PC-3 (cell line): ENCODE results near the gene PDLIM5. TPM values are rescaled to one million over a fixed set of nuclear protein-coding genes. Genes with fewer than 3 reads are reported as not detected.
"Not testable (repeated sequence)": the region's sequence is repeated elsewhere in the genome, so short reads cannot be mapped to it uniquely, and the experiment has no call there.

Experiments
- ATAC-seq: fragments of 200-7000 bp; cut with Tn5 transposase; 2 replicates; pipeline ENCODE4 v1.9.1; 2020; ENCODE audit warnings: mild to moderate bottlenecking, moderate library complexity
- BruUV-seq: library from RNA; stranded (reverse); fragments of 400-500 nt; replicated peaks from 2 replicates; lab custom pipeline; 2021; lab: Mats Ljungman, UMichigan
- CTCF ChIA-PET: fragments of 300-600 bp; sonication (Branson Sonifier 250); formaldehyde crosslinking; loops from one replicate; lab custom pipeline; 2022; ENCODE audit warnings: antibody characterized with exemption; lab: Charles Lee
- POLR2A ChIA-PET: fragments of 300-600 bp; sonication (Branson Sonifier 250); formaldehyde crosslinking; loops from one replicate; lab custom pipeline; 2022; ENCODE audit warnings: antibody characterized with exemption; ENCODE audit not compliant: unreplicated experiment; lab: Charles Lee
- DNase-seq: peaks from one replicate; pipeline ENCODE4 v3.0.0-alpha.2; 2015
- H2AFZ ChIP-seq: fragments of 300-600 bp; sonication (generic); 2 replicates; pipeline ENCODE4 v1.6.0; 2016; ENCODE audit warnings: antibody characterized with exemption, low read length
- H3F3A ChIP-seq: fragments of 300-600 bp; sonication (generic); one replicate; pipeline ENCODE4 v1.6.0; 2017; ENCODE audit warnings: antibody characterized with exemption, low read length, control low read depth, mild to moderate bottlenecking; ENCODE audit not compliant: unreplicated experiment
- H3K27ac ChIP-seq: fragments of 300-600 bp; sonication (generic); 2 replicates; pipeline ENCODE4 v1.5.1; 2016; ENCODE audit warnings: mild to moderate bottlenecking, low read length
- H3K27me3 ChIP-seq: fragments of 300-600 bp; sonication (generic); 2 replicates; pipeline ENCODE4 v1.6.1; 2016; ENCODE audit warnings: low read length, mixed read lengths
- H3K36me3 ChIP-seq: fragments of 300-600 bp; sonication (generic); 2 replicates; pipeline ENCODE4 v1.6.1; 2016; ENCODE audit warnings: low read depth, mixed run types, low read length, mixed read lengths
- H3K4me1 ChIP-seq: fragments of 300-600 bp; sonication (generic); 2 replicates; pipeline ENCODE4 v1.5.1; 2016; ENCODE audit warnings: low read length; ENCODE audit not compliant: insufficient read depth
- H3K4me2 ChIP-seq: fragments of 300-600 bp; sonication (generic); 2 replicates; pipeline ENCODE4 v1.6.0; 2016; ENCODE audit warnings: low read length
- H3K4me3 ChIP-seq: fragments of 300-600 bp; sonication (generic); 2 replicates; pipeline ENCODE4 v1.5.1; 2016; ENCODE audit warnings: mild to moderate bottlenecking, low read length, mixed read lengths
- H3K79me2 ChIP-seq: fragments of 300-600 bp; sonication (generic); 2 replicates; pipeline ENCODE4 v1.6.1; 2017; ENCODE audit warnings: low read length, mixed read lengths
- H3K9ac ChIP-seq: fragments of 300-600 bp; sonication (generic); 2 replicates; pipeline ENCODE4 v1.6.0; 2016; ENCODE audit warnings: mild to moderate bottlenecking, low read length
- H3K9me2 ChIP-seq: fragments of 300-600 bp; sonication (generic); replicated peaks from 2 replicates; pipeline ENCODE4 v1.6.1; 2016; ENCODE audit warnings: mixed run types, low read length, mixed read lengths
- H3K9me3 ChIP-seq: fragments of 300-600 bp; sonication (generic); 2 replicates; pipeline ENCODE4 v1.6.1; 2016; ENCODE audit warnings: low read length, mixed read lengths
- H4K20me1 ChIP-seq: fragments of 300-600 bp; sonication (generic); 2 replicates; pipeline ENCODE4 v1.6.1; 2016; ENCODE audit warnings: low read length, mixed read lengths
- CTCF ChIP-seq: fragments of 300-600 bp; sonication (generic); conservative IDR thresholded peaks from 2 replicates; pipeline ENCODE4 v1.5.1; 2017; ENCODE audit warnings: antibody characterized with exemption, low read depth, mild to moderate bottlenecking, low read length
- EZH2 ChIP-seq: fragments of 300-600 bp; sonication (generic); IDR thresholded peaks from one replicate; pipeline ENCODE4 v1.6.1; 2017; ENCODE audit warnings: antibody characterized with exemption, mild to moderate bottlenecking, low read length; ENCODE audit not compliant: unreplicated experiment
- EZH2phosphoT487 ChIP-seq: fragments of 300-600 bp; sonication (generic); IDR thresholded peaks from 2 replicates; pipeline ENCODE4 v1.6.1; 2018; ENCODE audit warnings: mild to moderate bottlenecking, antibody characterized with exemption, low read length, borderline replicate concordance
- intact Hi-C: fragments of 100-400 bp; cut with micrococcal nuclease; formaldehyde crosslinking; loops from 2 replicates; pipeline ENCODE4 v1.9.0; 2023
- total RNA-seq: library from RNA; depleted of rRNA; stranded (reverse); fragments of >200 nt; gene quantifications from 2 replicates; pipeline ENCODE4 v1.2.3, GENCODE V29; 2014

Gene PDLIM5
- total RNA-seq, 1 experiment from 2014 or later, result 57.8 TPM

- BruUV-seq, result no TSS peak
- no peak overlapping the region for H3K9ac ChIP-seq
- POLR2A ChIA-PET, result no interaction called here
- no peak overlapping the region for H2AFZ ChIP-seq
- no peaks in the 10 kb centered on the region for H3F3A ChIP-seq
- no peak overlapping the region for H3K4me3 ChIP-seq
- H3K79me2 ChIP-seq, result no peaks in the 10 kb centered on the region
- CTCF ChIA-PET, result no interaction called here
- H4K20me1 ChIP-seq, result no peaks in the 10 kb centered on the region
- H3K4me2 ChIP-seq, result no peak overlapping the region
- H3K27ac ChIP-seq, result no peak overlapping the region
- intact Hi-C loops, result loop anchor here (1.0 kb wide), 3 partner anchors 110 to 504 kb away; no protein-coding TSS in a partner anchor
- DNase-seq (peak; percentile 67), ATAC-seq (peak; percentile 24; the same call in 1 of the 2 replicates)
- TF ChIP-seq CTCF (peak; percentile 74), EZH2phosphoT487 (no peak), EZH2 (no peak)
- H3K9me2 ChIP-seq, result no peaks in the 10 kb centered on the region
- no peaks in the 10 kb centered on the region for H3K9me3 ChIP-seq
- peaks cover 4% of the 10 kb centered on the region; the same call in 1 of the 2 replicates for H3K4me1 ChIP-seq
- no peaks in the 10 kb centered on the region for H3K27me3 ChIP-seq
- H3K36me3 ChIP-seq, result no peaks in the 10 kb centered on the region
Observed at GRCh38 chr4:94621491-94622080, 169.8 kb downstream of the PDLIM5 start.

- no peak for TF ChIP-seq EZH2
- no peak for TF ChIP-seq EZH2phosphoT487
- TF ChIP-seq CTCF, result no peak
- no peak overlapping the region for H3K9ac ChIP-seq
- no peak overlapping the region for H2AFZ ChIP-seq
- no peak overlapping the region for H3K4me3 ChIP-seq
- POLR2A ChIA-PET, result no interaction called here
- H3K79me2 ChIP-seq, result no peaks in the 10 kb centered on the region
- CTCF ChIA-PET, result no interaction called here
- no peaks in the 10 kb centered on the region for H3F3A ChIP-seq
- no peak overlapping the region for H3K4me2 ChIP-seq
- no peaks in the 10 kb centered on the region for H3K27me3 ChIP-seq
- H4K20me1 ChIP-seq, result no peaks in the 10 kb centered on the region
- no peaks in the 10 kb centered on the region for H3K36me3 ChIP-seq
- no TSS peak for BruUV-seq
- intact Hi-C loops, result no loop called here
- no peaks in the 10 kb centered on the region for H3K9me3 ChIP-seq
- peaks cover 4% of the 10 kb centered on the region; the same call in 1 of the 2 replicates for H3K4me1 ChIP-seq
- DNase-seq, result no peak
- H3K27ac ChIP-seq, result no peak overlapping the region
- H3K9me2 ChIP-seq, result no peaks in the 10 kb centered on the region
- peak; percentile 31; the same call in 1 of the 2 replicates for ATAC-seq
Observed at GRCh38 chr4:94623126-94623911, 171.6 kb downstream of the PDLIM5 start.

GRCh38 chr4:94626942-94627341 lies 175.2 kb downstream of the PDLIM5 start:
- Histone ChIP-seq H3K9me3 (no peaks in the 10 kb centered on the region), H3K4me3 (no peak overlapping the region), H3K9me2 (no peaks in the 10 kb centered on the region), H3K79me2 (no peaks in the 10 kb centered on the region), H3K4me1 (peaks cover 4% of the 10 kb centered on the region; the same call in 1 of the 2 replicates), H3F3A (no peaks in the 10 kb centered on the region), H3K27me3 (no peaks in the 10 kb centered on the region), H2AFZ (no peak overlapping the region), H4K20me1 (no peaks in the 10 kb centered on the region), H3K27ac (no peak overlapping the region), H3K4me2 (no peak overlapping the region), H3K36me3 (no peaks in the 10 kb centered on the region), H3K9ac (no peak overlapping the region)
- no peak for DNase-seq
- CTCF ChIA-PET, result no interaction called here
- POLR2A ChIA-PET, result no interaction called here
- ATAC-seq, result no peak
- no peak for TF ChIP-seq EZH2phosphoT487
- TF ChIP-seq CTCF, result no peak
- no peak for TF ChIP-seq EZH2
- intact Hi-C loops, result no loop called here
- BruUV-seq, result no TSS peak

GRCh38 chr4:94629058-94629457 lies 177.3 kb downstream of the PDLIM5 start:
- CTCF ChIA-PET, H3K36me3 ChIP-seq, H3K9ac ChIP-seq, H3K9me2 ChIP-seq, POLR2A ChIA-PET, DNase-seq, intact Hi-C loops, H3K9me3 ChIP-seq, H2AFZ ChIP-seq, H3F3A ChIP-seq, BruUV-seq, H3K4me3 ChIP-seq, H3K4me1 ChIP-seq, H3K27ac ChIP-seq, ATAC-seq, H3K27me3 ChIP-seq, H4K20me1 ChIP-seq, H3K79me2 ChIP-seq, H3K4me2 ChIP-seq: not testable (repeated sequence)
